Activated CD8-positive, alpha-beta memory T cell treated with anti-CD3 and anti-CD28 coated beads, Interleukin-2, amount 50 U/mL, for 1 hour (primary cell): ENCODE measurements around the gene USP36.

ENCODE experiments used
- DNase-seq: peaks from one replicate; pipeline ENCODE4 v3.0.0-alpha.2; 2020; ENCODE audit errors: extremely low read depth

USP36 gene

DNA sequence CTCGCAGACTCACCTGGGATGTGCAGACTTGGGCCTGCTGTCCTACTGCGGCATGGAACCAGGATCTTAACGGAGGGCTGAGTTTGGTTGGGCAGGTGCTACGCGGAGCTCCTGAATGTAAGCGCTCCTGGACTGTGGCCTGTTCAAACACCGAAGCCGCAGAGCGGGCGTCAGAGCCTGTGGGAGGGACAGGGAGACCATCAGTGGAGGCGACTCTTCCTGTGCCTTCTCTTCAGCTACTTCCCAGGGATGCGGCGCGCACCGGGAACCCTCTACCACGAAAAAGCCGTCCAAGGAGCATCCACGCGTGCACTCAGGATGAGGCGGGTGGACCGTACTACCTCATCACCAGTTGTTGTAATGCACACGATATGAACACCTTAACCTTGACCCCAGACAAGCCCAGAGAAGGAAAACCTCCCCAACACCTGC lies 2.0 kb downstream of the USP36 start:
- DNase-seq, result no peak

DNA sequence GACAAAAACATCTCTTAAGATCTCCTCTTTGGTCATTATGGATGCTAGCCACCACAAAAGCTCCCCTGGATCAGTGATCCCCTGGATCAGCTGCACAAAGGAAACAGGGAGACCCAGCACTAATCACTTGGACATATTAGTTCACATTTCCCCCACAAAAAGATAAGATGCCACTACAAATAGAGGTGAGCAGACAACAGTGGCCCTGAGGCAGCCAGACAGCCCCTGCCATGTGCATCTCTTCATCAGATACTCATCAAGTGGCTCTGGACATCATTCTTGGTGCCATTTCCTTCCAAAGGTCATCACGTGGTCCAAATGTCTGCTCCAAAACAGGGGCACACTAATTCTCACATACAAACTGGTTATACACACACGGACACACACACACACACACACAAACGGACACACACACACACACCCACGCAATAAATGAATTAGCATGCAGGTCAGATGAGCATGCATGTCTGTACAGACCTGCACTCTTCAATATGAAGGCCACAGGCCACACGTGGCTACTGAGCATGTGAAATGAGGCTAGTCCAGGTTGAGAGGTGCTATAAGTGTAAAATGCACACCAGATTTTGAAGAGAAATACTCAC lies 4.1 kb downstream of the USP36 start:
- DNase-seq, result no peak

DNA sequence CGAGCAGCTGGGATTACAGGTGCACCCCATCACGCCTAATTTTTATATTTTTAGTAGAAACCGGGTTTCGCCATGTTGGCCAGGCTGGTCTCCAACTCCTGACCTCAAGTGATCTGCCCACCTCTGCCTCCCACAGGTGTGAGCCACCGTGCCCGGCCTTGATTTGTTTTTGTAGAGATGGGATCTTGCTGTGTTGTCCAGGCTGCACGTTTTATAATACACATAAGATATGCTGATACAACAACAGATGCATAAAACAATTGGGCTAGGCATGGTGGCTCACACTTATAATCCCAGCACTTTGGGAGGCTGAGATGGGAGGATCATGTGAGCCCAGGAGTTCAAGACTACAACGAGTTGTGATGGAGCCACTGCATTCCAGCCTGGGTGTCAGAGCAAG lies 6.0 kb downstream of the USP36 start:
- DNase-seq, result no peak

DNA sequence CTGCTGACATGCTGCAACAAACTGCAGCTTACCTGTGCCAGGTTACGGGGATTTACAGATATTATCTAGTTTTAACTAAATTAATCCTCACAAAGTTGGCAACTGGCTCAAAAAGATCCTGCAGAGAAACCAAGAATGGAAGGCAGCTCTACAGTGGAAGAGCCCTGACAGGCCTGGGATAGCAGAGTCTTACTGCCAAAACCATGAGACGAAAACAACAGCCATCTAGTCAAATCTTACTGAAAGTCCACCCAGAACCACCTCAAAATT lies 8.1 kb downstream of the USP36 start:
- DNase-seq, result no peak

DNA sequence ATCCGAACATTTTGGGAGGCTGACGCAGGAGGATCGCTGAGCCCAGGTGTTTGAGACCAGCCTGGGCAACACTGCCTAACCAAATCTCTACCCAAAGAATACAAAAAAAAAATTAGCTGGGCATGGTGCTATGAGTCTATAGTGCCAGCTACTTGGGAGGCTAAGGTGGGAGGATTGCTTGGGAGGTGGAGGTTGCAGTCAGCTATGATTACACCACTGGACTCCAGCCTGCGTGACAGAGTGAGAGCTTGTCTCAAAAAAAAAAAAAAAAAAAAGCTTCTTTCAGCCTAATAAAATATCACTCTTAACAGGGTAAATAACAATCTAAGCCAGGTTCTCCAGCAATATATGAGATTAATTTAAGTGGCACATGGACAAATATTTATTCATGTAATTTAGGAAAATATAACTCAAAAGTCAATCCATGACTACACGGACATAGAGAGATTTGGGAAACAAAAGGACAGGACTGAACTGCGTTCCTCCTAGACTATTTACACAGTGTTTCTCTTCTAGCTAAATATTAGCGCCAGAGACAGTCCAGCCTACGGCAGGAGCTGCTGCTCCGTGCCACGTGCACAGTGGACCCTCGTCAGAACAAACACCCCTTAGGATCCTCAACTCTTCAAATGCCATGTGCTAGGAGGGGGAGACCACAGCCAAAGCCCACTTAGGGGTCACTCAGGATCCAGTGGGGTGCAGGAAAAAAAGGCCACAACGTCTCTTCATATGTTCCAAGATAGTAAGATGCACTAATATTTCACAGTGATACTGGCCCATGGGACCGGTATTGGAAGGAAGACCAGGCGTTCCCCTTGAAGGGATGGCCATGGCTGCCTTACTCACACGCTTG lies 8.7 kb downstream of the USP36 start:
- no peak for DNase-seq

DNA sequence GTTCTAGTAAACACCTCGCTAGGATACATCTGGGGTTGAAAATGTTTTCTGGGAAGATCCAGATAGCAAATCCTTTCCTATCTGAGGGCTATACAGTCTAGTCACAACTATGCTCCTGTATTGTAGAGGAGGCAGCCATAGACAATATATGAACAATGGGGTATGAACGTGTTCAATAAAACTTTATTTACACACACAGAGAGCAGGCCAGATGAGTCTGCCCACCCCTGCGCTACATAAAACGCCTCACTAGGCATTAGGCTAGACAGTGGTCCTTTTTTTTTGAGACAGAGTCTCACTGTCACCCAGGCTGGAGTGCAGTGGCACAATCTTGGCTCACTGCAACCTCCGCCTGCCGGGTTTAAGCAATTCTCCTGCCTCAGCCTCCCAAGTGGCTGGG lies 11.1 kb downstream of the USP36 start:
- no peak for DNase-seq

DNA sequence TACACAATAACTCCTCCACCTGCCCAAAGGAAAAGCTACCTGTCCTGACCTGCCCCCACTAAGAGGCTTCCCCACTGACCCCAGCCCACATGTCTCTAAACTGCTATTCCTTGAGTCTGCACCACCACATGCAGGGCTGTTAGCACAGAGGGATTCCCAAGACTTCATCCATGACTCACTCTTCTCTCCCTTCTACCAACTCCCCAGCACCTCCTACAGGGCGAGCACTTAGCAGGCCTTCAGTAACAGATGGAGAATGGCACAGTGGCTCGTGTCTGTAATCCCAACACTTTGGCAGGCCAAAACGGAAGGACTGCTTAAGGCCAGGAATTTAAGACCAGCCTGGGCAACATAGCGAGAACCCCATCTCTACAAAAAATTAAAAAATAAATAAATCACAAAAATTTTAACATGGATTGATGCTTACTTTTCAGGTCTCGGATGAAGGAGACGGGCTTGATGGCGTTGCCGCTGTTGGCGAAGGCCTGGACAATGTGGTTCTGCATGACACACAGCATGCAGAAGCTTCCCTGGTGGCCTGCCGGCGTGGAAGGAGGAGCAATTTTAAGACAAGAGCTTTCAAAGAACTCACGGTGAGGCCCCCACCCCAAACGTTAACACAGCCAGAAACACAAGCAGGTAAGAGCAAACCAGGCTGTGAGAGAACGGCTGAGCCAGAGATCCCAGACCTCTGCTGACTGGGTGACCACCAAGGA lies 12.0 kb downstream of the USP36 start:
- DNase-seq, result no peak

DNA sequence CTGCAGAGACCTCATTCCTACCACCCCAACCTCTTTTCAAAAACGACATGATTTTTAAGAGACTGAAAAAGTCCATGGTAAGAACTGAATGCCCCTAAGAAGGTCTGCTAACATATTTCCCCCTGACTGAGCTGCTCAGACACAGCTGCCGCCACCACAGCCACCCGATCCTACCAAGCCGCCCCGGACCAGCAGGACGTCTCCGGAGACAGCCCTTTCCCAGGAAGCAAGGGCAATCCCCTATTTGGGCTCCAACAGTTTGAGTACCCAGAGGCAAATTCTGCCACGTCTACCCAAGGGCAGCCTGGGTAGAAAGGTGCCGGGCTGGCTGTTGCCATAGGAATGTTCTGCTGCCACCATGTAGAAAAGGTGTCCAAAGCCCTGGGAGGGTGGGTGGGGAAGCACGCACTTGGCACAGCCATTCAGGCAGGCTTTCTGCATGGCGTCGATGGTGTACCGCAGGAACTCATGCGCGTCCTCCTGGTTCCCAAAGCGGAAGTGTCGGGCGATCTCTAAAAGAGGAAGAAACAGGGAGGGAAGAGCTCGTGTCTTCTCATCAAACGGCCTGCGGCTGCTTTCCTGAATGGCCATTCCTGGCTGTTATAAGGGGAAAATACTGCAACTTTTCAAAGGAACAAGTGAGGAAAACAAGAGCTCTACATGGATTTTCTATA lies 13.6 kb downstream of the USP36 start:
- DNase-seq, result no peak

DNA sequence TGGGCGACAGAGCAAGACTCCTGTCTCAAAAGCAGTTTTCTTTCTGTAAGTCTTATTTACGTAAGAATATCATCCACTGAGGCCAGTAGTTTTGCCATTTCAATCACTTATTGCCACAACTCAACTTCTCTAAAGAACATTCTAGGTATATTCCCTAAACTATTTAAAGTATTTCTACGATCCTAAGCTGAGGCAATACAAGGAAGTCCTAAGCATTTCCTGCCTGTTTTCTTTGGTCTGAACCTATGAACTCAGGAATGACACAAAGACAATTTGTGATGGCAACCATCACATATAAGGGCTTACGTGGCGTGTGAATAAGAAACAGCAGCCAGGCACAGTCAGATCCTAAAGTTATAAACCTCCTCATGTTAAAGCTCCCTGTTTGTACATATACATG lies 14.2 kb downstream of the USP36 start:
- no peak for DNase-seq

DNA sequence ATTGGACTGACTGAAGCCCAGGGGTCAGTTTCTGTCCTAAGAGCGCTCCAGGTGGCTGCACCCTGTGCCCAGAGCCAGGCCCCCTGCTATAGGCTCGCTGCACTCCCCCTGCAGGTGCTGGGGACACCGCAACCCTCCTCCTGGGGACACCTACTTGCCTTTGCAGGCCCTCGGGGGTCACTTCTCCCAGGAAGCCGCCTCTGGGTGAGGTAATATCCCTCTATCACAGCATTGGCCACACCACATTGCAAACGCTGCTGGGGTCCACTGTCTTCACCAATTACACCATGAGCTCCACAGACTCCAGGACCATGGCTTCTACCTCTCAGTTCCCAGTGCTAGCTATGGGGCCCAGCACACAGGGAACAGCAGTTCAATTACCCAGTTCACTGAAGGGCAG lies 14.9 kb downstream of the USP36 start:
- no peak for DNase-seq

DNA sequence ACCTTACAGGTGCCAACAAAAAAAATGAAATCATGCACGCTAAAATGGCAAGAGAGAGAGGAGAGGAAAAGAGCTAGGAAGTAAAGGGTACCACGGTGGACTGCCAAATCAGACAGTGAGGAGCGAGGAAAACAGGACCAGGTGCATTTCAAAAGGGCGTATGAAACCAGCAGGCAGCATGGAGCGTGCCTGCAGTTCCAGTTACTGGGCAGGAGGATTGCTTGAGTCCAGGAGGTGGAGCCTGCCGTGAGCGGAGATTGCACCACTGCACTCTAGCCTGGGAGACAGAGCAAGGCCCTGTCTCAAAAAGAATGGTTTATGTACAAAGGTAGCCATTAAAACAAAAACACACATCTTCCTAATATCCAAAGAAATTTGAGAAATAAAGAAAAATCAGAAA lies 16.4 kb downstream of the USP36 start:
- DNase-seq, result no peak

DNA sequence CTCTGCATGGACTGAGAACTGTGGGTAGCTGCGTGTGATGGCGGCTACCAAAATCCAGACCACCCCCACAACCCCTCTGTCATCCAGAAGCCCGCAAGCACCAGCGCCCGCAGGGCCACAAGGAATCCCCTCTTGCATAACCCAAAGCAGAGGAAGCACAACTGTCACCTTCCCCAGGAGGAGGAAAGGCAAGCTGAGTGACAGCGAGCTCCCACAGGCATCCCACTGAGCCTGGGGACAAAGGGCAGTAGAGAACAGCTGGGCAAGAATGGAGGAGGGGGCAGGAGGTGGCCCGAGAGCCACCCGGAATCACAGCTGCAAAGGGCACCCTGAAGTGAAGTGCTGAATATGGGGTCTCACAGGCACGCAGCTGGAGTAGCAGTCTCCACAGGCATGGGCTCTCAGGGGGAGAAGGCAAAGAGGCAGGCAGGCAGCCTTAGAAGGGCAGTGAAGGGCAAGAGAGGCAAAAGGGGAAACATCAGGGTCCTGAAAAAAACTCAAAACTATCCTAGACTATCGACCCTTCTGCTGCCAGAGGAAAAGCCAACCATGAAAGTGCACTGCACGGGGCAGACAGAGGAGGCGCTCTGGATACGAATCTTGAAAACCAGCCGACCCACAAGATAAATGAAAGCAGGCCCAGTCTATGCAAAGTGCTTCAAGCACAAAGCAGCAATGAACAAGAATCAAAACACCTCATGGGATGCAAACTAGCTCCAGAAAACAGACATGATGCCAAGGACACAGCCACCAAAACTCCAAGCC lies 17.1 kb downstream of the USP36 start:
- DNase-seq, result no peak

DNA sequence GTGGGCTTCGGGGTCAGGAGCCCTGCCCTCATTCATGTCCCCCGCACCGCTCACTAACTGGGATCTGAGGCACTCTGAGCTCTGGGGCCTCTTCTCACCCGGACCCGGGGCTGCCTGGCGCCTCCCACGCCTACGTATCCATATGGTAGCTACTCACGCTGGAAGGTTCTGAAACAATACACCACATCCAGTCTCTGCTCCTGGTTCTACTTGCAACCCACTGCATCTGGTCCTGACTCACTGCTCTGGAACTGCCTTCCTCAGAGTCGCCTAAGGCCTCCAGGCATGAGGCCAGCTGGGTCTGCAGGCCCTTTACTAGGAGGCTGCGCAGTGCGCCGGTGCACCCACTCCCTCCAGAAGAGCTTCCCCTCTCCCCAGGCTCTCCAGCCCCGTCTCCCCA lies 18.1 kb downstream of the USP36 start:
- DNase-seq, result no peak

DNA sequence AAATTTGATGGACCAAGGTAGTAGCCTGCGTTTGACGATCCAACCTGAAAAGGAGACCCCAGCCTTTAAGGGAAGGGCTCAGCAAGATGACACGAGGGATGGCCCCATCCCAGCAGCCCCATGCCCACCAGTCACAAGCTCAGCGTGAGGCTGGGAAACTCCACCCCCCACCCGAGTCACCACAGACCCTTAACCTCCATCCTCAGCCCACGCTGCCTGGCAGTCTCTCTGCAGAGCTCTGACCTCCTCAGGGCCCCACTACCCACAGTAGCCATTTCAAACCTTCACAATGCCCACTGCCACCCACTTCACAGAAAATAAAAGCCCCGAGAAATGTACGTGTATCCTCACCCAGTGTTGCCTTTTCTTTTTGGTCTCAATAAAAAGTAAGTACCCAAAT lies 18.7 kb downstream of the USP36 start:
- DNase-seq, result no peak

DNA sequence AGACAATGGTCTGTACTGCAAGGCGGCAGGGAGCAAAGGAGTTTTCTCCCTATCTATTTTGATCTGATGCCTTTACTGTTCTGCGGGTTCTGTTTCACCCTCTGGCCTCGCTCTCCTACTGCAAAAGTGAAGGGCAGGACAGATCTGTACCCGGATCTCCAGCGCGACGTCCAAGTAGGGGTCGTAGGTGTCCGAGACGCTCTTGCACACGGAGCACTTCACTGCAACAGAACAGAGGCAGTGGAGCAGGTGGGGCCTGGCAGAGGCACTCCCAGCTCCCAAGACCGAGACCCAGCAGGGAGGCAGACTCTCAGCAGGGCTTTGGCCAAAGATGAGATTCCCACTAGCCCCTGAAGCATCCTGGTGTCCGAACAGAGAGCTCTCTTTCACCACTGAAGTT lies 19.8 kb downstream of the USP36 start:
- no peak for DNase-seq

DNA sequence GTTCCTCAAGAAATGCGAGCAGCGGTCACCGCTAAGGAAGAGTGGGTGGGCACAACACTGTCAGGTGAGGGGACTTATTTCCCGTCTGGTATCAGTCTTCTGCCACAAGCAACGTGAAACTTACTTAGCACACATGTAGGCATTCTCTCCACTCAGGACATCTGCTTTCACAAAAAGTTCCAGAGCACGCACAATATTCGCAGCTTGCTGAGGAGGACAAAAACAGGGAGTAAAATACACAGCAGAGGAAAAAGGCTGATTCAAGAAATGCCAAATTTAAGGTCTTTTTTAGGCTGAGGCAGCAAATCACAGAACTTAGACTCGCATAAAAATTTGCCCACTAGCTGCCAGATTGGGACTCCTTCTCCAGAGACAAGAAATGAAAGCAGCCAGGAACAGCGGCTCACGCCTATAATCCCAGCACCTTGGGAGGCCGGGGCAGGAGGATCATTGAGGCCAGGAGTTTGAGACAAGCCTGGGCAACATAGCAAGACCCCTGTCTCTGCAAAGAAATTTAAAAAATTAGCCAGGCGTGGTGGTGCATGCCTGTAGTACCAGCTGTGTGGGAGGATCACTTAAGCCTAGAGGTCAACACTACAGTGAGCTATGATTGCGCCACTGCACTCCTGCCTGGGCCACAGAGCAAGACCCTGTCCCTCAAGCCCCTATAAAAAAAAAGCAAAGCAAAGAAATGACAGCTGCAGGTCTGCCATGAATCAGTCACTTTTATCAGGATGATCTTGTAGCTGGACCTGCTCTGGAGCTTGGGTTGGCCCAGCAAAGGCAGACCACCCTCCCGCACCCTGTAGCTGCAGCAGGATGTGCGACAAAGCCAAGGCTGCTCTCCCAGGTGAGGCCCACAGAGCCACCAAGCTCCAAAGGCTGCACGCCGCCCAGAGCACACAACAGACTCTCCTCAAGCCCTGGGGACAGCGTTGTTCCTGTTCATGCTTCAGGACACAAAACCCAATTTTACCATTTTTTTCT lies 20.5 kb downstream of the USP36 start:
- DNase-seq, result no peak

DNA sequence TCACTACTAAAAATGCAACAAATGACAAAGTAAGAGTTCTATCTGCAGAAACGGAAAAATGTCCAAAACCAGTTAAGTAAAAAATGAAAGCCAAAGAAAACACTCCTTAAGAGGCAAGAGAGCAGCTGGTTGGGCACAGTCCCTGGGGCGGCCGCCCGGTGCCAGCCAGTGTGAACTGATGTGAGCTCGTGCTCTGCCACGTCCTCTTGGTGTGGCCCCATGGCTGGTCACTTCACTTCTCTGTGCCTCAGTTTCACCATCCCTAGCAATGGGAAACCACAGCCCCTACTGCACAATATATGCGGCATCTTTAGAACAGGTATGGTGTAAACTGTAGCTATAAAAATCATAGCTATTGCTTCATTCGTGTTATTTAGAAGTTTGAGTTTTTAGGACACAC lies 21.2 kb downstream of the USP36 start:
- no peak for DNase-seq

DNA sequence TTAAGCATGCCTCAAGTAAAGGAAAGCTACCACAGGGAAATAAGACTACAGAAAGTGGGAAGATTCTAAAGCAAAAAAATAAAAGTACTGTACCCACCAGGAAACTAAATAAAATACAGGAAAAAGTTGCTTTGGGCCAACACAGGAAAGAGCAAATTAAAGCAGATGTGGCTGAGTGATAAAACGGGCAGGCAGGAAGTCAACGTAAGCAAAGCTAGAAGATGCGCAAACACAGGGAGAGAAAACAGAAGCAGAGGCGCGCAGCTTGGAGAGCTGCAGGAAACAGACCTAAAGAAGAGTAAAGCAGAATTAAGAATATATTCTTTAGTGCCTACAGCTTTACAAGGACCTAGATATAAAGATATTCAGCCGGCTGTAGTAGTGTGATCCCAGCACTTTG lies 21.7 kb downstream of the USP36 start:
- DNase-seq, result no peak

DNA sequence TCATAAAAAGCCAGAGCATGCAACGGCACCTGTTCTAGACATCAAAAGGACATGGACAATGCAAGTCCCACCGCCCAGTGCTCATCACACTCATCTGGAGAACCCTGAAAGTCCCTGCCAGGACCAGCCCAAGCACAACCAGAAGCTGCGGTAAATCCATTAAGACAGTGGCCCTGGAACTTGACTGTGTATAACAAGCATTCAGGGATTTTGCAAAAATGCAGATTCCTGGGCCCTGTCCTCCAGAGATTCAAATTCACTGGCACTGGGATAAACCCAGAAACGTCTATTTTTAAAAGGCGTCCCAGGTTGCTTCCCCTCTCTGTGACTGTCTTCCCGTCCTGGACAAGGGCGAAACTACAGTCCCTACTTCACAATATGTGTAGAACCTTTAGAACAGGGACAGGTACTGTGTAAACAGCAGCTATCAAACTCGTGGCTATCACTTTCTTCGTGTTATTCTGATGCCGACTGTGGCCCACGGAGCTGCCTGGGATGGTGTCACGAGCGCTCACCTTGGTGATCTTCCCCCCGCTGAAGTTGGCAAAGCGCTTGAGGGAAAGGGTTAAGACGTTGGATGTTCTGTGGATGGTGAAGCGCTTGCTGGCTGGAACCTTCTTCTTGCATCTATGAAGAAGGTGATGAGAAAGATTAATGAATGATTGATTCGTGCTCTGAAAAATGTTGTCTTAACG lies 22.3 kb downstream of the USP36 start:
- DNase-seq, result no peak

DNA sequence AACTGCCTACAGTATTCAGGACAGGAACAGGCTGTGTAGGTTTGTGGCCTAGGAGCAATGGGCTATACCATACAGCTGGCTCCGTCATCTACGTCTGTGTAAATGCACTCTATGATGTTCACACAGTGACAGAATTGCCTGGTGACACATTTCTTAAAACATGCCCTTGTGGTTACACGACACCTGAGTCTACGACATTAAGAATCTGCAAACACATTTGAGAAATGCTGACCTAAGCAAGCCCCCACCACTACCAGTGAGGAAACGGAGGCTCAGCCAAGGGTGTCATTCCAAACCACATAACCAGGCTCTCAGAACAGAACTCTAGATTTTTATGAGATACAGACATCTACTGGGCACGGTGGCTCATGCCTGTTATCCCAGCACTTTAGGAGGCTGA lies 23.5 kb downstream of the USP36 start:
- DNase-seq, result peak; percentile 71
